ENCODE data around the gene NOP53. TPM values are rescaled to one million over a fixed set of nuclear protein-coding genes. Genes with fewer than 3 reads are reported as not detected.
"Not testable (repeated sequence)": the region's sequence is repeated elsewhere in the genome, so short reads cannot be mapped to it uniquely, and the experiment has no call there.

Gene NOP53
- total and polyA plus RNA-seq, 9 of the 15 experiments (the other 6 are each of a cell fraction or from before 2014, with no cell fraction given), result 6.5 to 274 (median 145) TPM

DNA sequence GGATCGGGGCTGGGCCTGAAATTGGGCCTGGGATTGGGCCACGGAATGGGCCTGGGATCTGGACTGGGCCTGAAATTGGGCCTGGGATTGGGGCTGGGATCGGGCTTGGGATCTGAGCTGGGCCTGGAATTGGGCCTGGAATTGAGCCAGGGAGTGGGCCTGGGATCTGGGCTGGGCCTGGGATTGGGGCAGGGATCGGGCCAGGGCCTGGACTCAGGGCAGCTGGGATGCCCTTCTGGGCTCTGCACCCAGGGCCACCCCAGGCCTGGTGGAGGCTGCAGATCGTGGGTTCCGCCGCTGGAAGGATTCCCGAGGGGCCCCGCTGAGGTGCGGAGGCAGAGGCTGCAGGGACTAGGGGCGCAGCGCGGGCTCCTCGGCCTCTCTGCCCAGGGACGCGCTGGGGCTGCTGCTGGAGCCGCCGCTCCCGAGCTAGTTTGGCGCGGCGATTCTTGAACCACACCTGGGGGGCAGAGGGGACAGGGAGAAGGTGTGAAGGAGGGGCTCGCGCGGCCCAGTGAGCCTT is 57.2 kb downstream of the NOP53 start:
- ChIA-PET POLR2A (no interaction called here), CTCF (ENCODE audit: low intra/inter-chr PET ratio) (no interaction called here)
- Histone ChIP-seq H4K20me1 (replicated peaks; ENCODE audit: control insufficient read depth, insufficient read depth, low read length) (no peaks in the 10 kb centered on the region), H3K79me2 (ENCODE audit: control insufficient read depth, insufficient read depth, low read length) (no peaks in the 10 kb centered on the region), H3K27me3 (ENCODE audit: control insufficient read depth in 2 of 2, insufficient read depth in 2 of 2, low read length in 2 of 2) (peaks cover 20 to 33% of the 10 kb centered on the region in 2 experiments), H3K9me3 (replicated peaks; ENCODE audit: control insufficient read depth, insufficient read depth, low read depth, low read length) (no peaks in the 10 kb centered on the region), H3K9ac (ENCODE audit: insufficient read depth in 1 of 2, low read depth in 2 of 2, low read length in 2 of 2) (no peak overlapping the region; a peak in 1 of 4 replicates), H3K9me1 (ENCODE audit: control insufficient read depth, insufficient read depth, low read length) (no peaks in the 10 kb centered on the region), H3K4me2 (ENCODE audit: insufficient read depth, low read length) (no peak overlapping the region), H3K36me3 (ENCODE audit: control insufficient read depth, insufficient read depth, low read length) (no peaks in the 10 kb centered on the region), H3K4me1 (replicated peaks in 1 of 2; ENCODE audit: control insufficient read depth in 2 of 2, insufficient read depth in 2 of 2, low read length in 2 of 2) (no peaks in the 10 kb centered on the region; a peak in 1 of 5 replicates), H2AFZ (ENCODE audit: low read depth, low read length) (no peak overlapping the region), H3K4me3 (no peak overlapping the region), H3K27ac (ENCODE audit: extremely low read depth, low read depth, low read length) (no peak overlapping the region)
- in situ Hi-C loops (cut with MboI) (loop anchor here (5.0 kb wide), 1 partner anchor 55 kb away; the partner anchor contains the start of gene TPRX2), intact Hi-C loops (cut with micrococcal nuclease) (no loop called here)
- BruUV-seq (replicated peaks), result no TSS peak
- TF ChIP-seq, protein P1, sequence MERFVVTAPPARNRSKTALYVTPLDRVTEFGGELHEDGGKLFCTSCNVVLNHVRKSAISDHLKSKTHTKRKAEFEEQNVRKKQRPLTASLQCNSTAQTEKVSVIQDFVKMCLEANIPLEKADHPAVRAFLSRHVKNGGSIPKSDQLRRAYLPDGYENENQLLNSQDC (CRISPR knock-in tag; IDR thresholded peaks at IDR 0.05), result no peak
- no peak for TF ChIP-seq ZNF324 (CRISPR knock-in tag; IDR thresholded peaks at IDR 0.05)
- TF ChIP-seq E2F3 (CRISPR knock-in tag; IDR thresholded peaks at IDR 0.05), result no peak
- no peak for TF ChIP-seq NFE2L1 (tag; IDR thresholded peaks at IDR 0.05; ENCODE audit: borderline replicate concordance, low read depth)
- TF ChIP-seq DDX20 (tag; IDR thresholded peaks at IDR 0.05; ENCODE audit: low read depth), result no peak
- TF ChIP-seq ZNF124 (CRISPR knock-in tag; IDR thresholded peaks at IDR 0.05), result no peak
- TF ChIP-seq ZNF764 (CRISPR knock-in tag; IDR thresholded peaks at IDR 0.05; ENCODE audit: low read depth), result no peak
- TF ChIP-seq KHSRP (IDR thresholded peaks at IDR 0.05), result no peak
- ATAC-seq (no peak), FAIRE-seq (no peak), DNase-seq (ENCODE audit: extremely low read depth in 1 of 4, low spot score in 3 of 4) (no peak)
- WGBS (ENCODE audit: insufficient coverage, low coverage, missing lambda C conversion rate), result 78% methylated on average over 8 of the region's 25 CpGs

DNA sequence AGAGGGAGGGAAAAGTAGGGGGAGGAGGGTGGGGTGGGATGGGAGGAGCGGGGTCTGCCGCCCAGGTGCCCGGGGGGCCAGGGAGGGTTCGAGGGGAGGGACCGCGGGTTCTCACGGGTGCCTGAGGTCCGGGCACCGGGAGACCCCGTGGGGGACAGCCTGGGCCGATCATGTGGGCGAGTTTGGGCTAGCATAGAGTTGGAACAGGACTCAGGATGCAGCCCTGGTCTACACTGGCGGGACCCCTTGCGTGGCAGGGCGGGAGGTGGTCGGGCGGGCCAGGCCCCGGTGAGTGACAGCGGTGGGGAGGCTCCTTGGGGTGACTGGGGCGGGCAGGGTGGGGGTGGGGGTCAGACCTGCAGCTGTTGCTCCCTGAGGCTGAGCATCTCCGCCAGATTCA is 57.8 kb downstream of the NOP53 start:
- H3K9me1 ChIP-seq (ENCODE audit: control insufficient read depth, insufficient read depth, low read length); H4K20me1 ChIP-seq (replicated peaks; ENCODE audit: control insufficient read depth, insufficient read depth, low read length); H3K27ac ChIP-seq (ENCODE audit: extremely low read depth, low read depth, low read length); intact Hi-C loops (cut with micrococcal nuclease); FAIRE-seq; POLR2A ChIA-PET; H3K79me2 ChIP-seq (ENCODE audit: control insufficient read depth, insufficient read depth, low read length); BruUV-seq (replicated peaks); DNase-seq (ENCODE audit: extremely low read depth in 1 of 4, low spot score in 3 of 4); H2AFZ ChIP-seq (ENCODE audit: low read depth, low read length); H3K4me3 ChIP-seq; H3K36me3 ChIP-seq (ENCODE audit: control insufficient read depth, insufficient read depth, low read length); H3K4me2 ChIP-seq (ENCODE audit: insufficient read depth, low read length); H3K4me1 ChIP-seq (replicated peaks in 1 of 2; ENCODE audit: control insufficient read depth in 2 of 2, insufficient read depth in 2 of 2, low read length in 2 of 2); H3K9me3 ChIP-seq (replicated peaks; ENCODE audit: control insufficient read depth, insufficient read depth, low read depth, low read length); CTCF ChIA-PET (ENCODE audit: low intra/inter-chr PET ratio); H3K9ac ChIP-seq (ENCODE audit: insufficient read depth in 1 of 2, low read depth in 2 of 2, low read length in 2 of 2); ATAC-seq: not testable (repeated sequence)
- in situ Hi-C loops (cut with MboI), result loop anchor here (5.0 kb wide), 1 partner anchor 54 kb away; the partner anchor contains the start of gene TPRX2
- H3K27me3 ChIP-seq (ENCODE audit: control insufficient read depth in 2 of 2, insufficient read depth in 2 of 2, low read length in 2 of 2), result peaks cover 15 to 28% of the 10 kb centered on the region in 2 experiments
- WGBS (ENCODE audit: insufficient coverage, low coverage, missing lambda C conversion rate), result 0% methylated on average over 2 of the region's 21 CpGs

DNA sequence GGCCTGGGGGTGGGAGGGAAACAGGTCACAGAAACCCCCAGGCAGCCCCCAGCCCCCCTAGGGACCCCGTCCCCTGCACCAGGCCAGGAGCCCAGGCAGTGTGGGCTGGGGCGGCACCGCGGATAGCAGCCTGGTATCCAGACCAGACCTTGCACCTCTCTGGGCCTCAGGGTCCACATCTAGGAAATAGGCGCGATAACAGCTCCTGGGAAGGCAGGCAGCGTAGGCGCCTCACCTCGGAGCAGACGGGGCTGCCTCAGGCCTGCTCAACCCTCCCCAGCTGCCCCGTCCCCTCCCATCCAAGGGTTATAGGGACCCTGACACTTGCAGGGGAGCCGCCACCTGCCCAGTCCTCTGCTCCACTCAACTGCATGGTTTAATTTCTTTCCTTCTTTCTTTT is 58.3 kb downstream of the NOP53 start:
- H3K36me3 ChIP-seq (ENCODE audit: control insufficient read depth, insufficient read depth, low read length); BruUV-seq (replicated peaks); H3K9ac ChIP-seq (ENCODE audit: insufficient read depth in 1 of 2, low read depth in 2 of 2, low read length in 2 of 2); H4K20me1 ChIP-seq (replicated peaks; ENCODE audit: control insufficient read depth, insufficient read depth, low read length); POLR2A ChIA-PET; H3K79me2 ChIP-seq (ENCODE audit: control insufficient read depth, insufficient read depth, low read length); ATAC-seq; H3K4me2 ChIP-seq (ENCODE audit: insufficient read depth, low read length); DNase-seq (ENCODE audit: extremely low read depth in 1 of 4, low spot score in 3 of 4); H3K27ac ChIP-seq (ENCODE audit: extremely low read depth, low read depth, low read length); FAIRE-seq; CTCF ChIA-PET (ENCODE audit: low intra/inter-chr PET ratio); H3K9me3 ChIP-seq (replicated peaks; ENCODE audit: control insufficient read depth, insufficient read depth, low read depth, low read length); H2AFZ ChIP-seq (ENCODE audit: low read depth, low read length); H3K4me3 ChIP-seq; intact Hi-C loops (cut with micrococcal nuclease); H3K9me1 ChIP-seq (ENCODE audit: control insufficient read depth, insufficient read depth, low read length); H3K4me1 ChIP-seq (replicated peaks in 1 of 2; ENCODE audit: control insufficient read depth in 2 of 2, insufficient read depth in 2 of 2, low read length in 2 of 2): not testable (repeated sequence)
- in situ Hi-C loops (cut with MboI), result loop anchor here (5.0 kb wide), 1 partner anchor 54 kb away; the partner anchor contains the start of gene TPRX2
- peaks cover 12 to 23% of the 10 kb centered on the region in 2 experiments; a peak in 4 of 5 replicates for H3K27me3 ChIP-seq (ENCODE audit: control insufficient read depth in 2 of 2, insufficient read depth in 2 of 2, low read length in 2 of 2)
- WGBS (ENCODE audit: insufficient coverage, low coverage, missing lambda C conversion rate), result 13% methylated on average over 4 of the region's 12 CpGs
